Measurements from ENCODE around the gene URAD. TPM values are rescaled to one million over a fixed set of nuclear protein-coding genes. Genes with fewer than 3 reads are reported as not detected.

The URAD gene
- total RNA-seq, 1 donor from 2014 or later, result not detected

- DNase-seq, result no peak
These were observed 34.1 kb downstream of the URAD start for GRCh38 chr13:27954406-27954851.

- DNase-seq, result no peak
These were observed 34.7 kb downstream of the URAD start for GRCh38 chr13:27953676-27954405.

GRCh38 chr13:27952876-27953675 lies 35.4 kb downstream of the URAD start:
- no peak for DNase-seq

- DNase-seq, result no peak
These were observed 45.5 kb downstream of the URAD start for GRCh38 chr13:27942972-27943371.

GRCh38 chr13:27933580-27934328 lies 54.7 kb downstream of the URAD start:
- no peak for DNase-seq

- DNase-seq, result no peak
These were observed 55.4 kb downstream of the URAD start for GRCh38 chr13:27933118-27933517.

GRCh38 chr13:27929868-27930267 lies 58.6 kb downstream of the URAD start:
- DNase-seq, result no peak

- no peak for DNase-seq
These were observed 59.4 kb downstream of the URAD start for GRCh38 chr13:27928805-27929753.

- DNase-seq, result no peak
These were observed 60.1 kb downstream of the URAD start for GRCh38 chr13:27928353-27928804.

Small RNA genes within 50 kb of the gene (small RNA-seq; reads per million reads assigned to genes)
- not detected for gene ATP5F1EP2
- not detected for gene RN7SL272P

Other genes starting within 250 kb of the URAD start
- gene GSX1, start 196.2 kb downstream of the URAD start, total RNA-seq, result not detected
- not detected for gene PDX1, start 68.7 kb downstream of the URAD start, total RNA-seq
- gene CDX2, start 19.4 kb downstream of the URAD start, total RNA-seq, result not detected
- 3.1 TPM for gene FLT3, start 111.9 kb upstream of the URAD start, total RNA-seq
- 50.2 TPM for gene PAN3, start 149.9 kb upstream of the URAD start, total RNA-seq

Measured in occipital lobe (tissue), 3 donors.